HG02610 (cell line): ENCODE measurements around the gene MEMO1.
"Not testable (repeated sequence)": the region's sequence is repeated elsewhere in the genome, so short reads cannot be mapped to it uniquely, and the experiment has no call there.

ENCODE experiments used
- ATAC-seq: cut with Tn5 transposase; IDR thresholded peaks from one replicate; pipeline ENCODE4 v1.9.1; 2021; ENCODE audit warnings: mild to moderate bottlenecking, moderate library complexity; ENCODE audit not compliant: unreplicated experiment

Gene MEMO1

GRCh38 chr2:31958140-31958717 is 52.6 kb downstream of the MEMO1 start:
- no peak for ATAC-seq

- ATAC-seq: peak; percentile 38
Observed at GRCh38 chr2:31957354-31958139, 53.3 kb downstream of the MEMO1 start.

DNA sequence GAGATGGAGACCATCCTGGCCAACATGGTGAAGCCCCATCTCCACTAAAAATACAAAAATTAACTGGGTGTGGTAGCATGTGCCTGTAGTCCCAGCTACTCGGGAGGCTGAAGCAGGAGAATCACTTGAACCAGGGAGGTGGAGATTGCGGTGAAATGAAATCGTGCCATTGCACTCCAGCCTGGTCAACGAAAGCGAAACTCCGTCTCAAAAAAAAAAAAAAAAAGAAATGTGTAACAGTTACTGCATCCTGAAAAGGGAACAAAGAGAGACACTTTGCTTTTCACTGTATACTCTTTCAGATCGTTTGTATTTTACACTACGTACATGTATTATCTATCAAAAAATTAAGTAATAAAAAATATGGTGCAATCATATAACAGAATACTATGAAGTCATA is 53.9 kb downstream of the MEMO1 start:
- not testable (repeated sequence) for ATAC-seq

- ATAC-seq: no peak
Observed at GRCh38 chr2:31956312-31956711, 54.5 kb downstream of the MEMO1 start.

DNA sequence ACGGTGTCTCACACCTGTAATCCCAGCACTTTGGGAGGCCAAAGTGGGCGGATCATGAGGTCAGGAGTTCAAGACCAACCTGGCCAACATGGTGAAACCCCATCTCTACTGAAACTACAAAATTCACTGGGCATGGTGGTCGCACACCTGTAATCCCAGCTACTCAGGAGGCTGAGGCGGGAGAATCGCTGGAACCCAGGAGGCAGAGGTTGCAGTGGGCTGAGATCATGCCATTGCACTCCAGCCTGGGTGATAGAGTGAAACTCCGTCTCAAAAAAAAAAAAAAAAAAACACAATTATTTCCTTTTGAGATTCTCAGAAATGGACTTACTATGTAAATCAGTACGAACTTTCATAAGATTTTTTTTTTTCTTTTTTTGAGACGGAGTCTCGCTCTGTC is 57.7 kb downstream of the MEMO1 start:
- not testable (repeated sequence) for ATAC-seq

- ATAC-seq: no peak
Observed at GRCh38 chr2:31950946-31951562, 59.8 kb downstream of the MEMO1 start.

- no peak for ATAC-seq
Observed at GRCh38 chr2:31947871-31948270, 62.9 kb downstream of the MEMO1 start.

DNA sequence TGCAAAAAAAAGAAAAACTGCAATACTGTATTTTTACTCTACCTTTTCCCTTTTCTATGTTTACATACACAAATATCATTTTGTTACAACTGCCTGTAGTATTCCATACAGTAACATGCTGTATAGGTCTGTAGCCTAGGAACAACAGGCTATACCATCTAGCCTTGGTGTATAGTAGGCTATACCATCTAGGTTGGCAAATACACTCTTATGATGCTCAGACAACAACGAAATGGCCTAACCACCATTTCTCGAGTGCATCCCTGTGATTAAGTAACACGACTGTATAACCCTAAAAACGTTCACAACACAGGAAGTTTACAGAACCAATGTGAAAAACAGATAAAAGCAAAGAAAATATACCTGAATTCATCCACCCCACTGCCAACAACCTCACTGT is 64.0 kb downstream of the MEMO1 start:
- ATAC-seq: no peak

GRCh38 chr2:31945572-31945935 is 65.3 kb downstream of the MEMO1 start:
- no peak for ATAC-seq

GRCh38 chr2:31944828-31945571 is 65.8 kb downstream of the MEMO1 start:
- no peak for ATAC-seq

DNA sequence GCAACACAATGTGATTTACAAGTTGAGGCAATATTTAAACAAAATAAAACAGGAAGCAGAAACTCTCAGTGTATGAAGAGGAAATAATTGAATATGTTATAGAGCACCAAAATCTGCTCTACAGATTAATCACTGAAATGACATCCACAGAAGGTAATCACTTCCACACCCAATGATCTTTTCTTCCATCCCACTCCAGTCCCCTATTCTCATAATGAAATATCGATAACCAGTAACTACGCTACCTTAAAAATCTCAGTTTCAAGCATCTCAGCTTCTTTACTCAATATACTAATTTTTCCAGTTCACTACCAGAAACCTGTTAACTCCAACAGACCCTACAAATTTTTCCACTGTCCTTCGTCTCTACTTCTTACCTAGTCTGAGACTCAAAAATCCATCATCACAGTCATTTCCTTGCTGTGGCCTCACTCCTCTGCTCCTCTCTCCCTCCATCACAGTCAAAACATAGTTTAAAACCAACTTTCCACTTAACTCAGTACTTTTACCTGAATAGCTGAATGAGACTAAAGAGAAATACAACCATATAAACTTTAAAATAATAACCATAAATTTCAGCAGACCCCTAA is 67.1 kb downstream of the MEMO1 start:
- ATAC-seq: no peak

DNA sequence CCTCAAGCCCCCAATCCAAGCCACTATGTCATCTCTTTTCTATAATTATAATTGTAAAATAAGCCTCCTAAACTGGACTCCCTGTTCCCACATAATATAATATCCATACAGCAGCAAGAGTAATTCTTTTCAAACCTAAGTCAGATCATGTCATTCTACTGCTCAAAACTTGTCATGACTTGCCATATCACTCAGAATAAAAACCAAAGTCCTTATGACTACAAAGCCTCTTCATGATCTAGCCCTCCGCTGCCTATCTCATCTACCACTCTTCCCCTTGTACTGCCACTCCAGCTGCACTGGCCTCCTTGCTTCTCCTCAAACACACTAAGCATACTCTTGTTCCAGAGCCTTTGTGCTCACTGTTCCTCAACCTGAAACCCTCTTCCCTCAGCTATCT is 69.9 kb downstream of the MEMO1 start:
- no peak for ATAC-seq

GRCh38 chr2:31937741-31938140 is 73.1 kb downstream of the MEMO1 start:
- no peak for ATAC-seq

DNA sequence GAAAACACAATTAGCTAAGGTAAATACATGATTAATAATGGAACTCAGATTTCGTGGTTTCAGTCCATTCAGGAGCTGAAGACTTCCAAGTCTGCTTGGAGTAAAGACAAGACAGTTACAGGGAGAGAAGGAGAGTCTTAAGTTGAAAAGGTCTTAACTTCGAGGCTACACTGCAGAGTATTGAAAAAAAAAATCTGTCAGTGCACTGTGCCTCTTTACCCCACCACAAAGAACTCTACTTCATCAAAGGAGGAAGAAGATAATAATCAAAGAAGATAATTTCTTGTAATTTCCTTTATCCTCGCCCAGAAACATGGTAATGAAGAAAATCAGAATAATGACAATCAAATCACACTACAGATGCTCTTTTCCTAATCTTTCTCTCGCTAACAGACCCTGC is 75.4 kb downstream of the MEMO1 start:
- no peak for ATAC-seq

DNA sequence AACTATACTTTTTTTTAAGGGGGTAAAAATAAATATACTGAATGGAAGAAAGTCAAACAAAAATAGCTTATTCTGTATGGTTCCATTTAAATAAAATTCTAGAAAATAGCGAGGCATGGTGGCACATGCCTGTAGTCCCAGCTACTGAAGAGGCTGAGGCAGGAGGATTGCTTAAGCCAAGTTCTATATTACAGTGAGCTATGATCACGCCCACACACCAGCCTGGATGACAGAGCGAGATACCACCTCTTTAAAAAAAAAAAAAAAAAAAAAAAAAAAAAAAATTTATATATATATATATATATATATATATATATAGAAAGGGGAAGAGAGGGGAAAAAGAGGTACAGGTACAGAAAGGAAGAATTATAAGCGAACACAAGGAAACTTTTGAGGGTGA is 77.7 kb downstream of the MEMO1 start:
- no peak for ATAC-seq

GRCh38 chr2:31932589-31932988 is 78.2 kb downstream of the MEMO1 start:
- no peak for ATAC-seq

GRCh38 chr2:31931916-31932315 is 78.9 kb downstream of the MEMO1 start:
- no peak for ATAC-seq

- ATAC-seq: no peak
Observed at GRCh38 chr2:31925517-31925916, 85.3 kb downstream of the MEMO1 start.

DNA sequence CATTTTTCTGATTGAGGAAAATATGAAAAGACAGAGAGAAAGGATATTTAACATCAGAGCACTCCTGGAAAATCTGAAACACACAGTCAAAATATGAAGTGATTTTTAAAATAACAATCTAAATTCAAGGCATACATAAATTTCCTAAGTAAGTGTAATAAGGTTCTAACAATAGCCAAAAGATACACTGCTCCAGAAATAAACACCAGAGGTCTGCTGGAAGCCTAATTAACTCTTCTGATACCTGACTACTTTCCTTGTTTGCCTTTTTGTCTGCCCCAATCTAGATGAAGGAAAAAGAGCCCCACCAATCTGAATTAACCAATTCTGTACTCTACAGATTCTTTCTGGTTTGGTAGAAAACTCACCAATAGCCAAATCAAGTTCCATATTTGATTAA is 87.1 kb downstream of the MEMO1 start:
- ATAC-seq: no peak

DNA sequence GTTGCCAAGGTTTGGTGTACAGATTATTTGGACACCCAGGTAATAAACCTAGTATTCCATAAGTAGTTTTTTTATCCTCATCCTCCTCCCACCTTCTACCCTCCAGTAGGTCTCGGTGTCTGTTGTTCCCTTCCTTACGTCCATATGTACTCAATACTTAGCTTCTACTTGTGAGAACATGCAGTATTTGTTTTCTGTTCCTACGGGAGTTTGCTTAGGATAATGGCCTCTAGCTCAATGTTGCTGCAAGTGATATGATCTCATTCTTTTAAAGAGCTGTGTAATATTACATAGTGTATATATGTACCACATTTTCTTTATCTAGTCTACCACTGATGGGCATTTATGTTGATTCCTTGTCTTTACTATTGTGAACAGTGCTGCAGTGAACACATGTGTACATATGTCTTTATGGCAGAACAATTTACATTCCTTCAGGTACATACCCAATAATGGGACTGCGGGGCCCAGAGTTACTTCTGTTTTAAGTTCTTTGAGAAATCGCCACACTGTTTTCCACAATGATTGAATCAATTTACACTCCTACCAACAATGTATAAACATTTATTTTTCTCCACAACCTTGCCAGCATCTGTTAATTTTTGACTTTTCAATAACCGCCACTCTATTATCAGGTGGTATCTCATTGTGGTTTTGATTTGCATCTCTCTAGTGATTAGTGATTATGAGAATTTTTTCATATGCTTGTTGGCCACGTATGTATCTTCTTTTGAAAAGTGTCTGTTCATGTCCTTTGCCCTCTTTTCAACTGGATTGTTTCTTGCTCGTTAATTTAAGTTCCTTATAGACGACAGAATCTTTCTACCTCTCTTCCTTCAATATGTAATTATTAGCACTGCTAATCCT is 88.0 kb downstream of the MEMO1 start:
- no peak for ATAC-seq
